ENCODE results near the gene SUPT20HL2. TPM values are rescaled to one million over a fixed set of nuclear protein-coding genes. Genes with fewer than 3 reads are reported as not detected.

Gene SUPT20HL2
- total and polyA plus RNA-seq, 2 donors (not counting 3 experiments of a cell fraction or from before 2014, with no cell fraction given) = not detected

- FAIRE-seq (no peak), DNase-seq (ENCODE audit: low read depth, low spot score) (no peak)
- Histone ChIP-seq H2AFZ (ENCODE audit: low read depth, low read length) (no peak overlapping the region), H3K4me2 (ENCODE audit: insufficient read depth, low read length) (no peak overlapping the region), H3K9ac (replicated peaks; ENCODE audit: extremely low read depth, insufficient read depth, low read length) (no peak overlapping the region), H4K20me1 (replicated peaks; ENCODE audit: control insufficient read depth, extremely low read depth, insufficient read depth, low read length) (no peaks in the 10 kb centered on the region), H3K36me3 (ENCODE audit: control insufficient read depth in 2 of 2, extremely low read depth in 1 of 2, insufficient read depth in 2 of 2, low read length in 2 of 2) (no peaks in the 10 kb centered on the region), H3K27ac (ENCODE audit: insufficient read depth, low read depth, low read length) (no peak overlapping the region), H3K4me1 (ENCODE audit: control insufficient read depth, extremely low read depth, insufficient read depth, low read length) (peaks cover 4% of the 10 kb centered on the region), H3K9me3 (replicated peaks; ENCODE audit: control insufficient read depth, insufficient read depth, low read length) (no peaks in the 10 kb centered on the region), H3K79me2 (ENCODE audit: control insufficient read depth, insufficient read depth, low read length) (no peaks in the 10 kb centered on the region), H3K27me3 (ENCODE audit: control insufficient read depth in 2 of 2, insufficient read depth in 2 of 2, low read length in 2 of 2) (no peaks in the 10 kb centered on the region), H3K4me3 (replicated peaks in 1 of 3; ENCODE audit: insufficient read depth in 1 of 3, low read depth in 1 of 3, low read length in 3 of 3) (no peak overlapping the region), H3K9me1 (replicated peaks; ENCODE audit: control insufficient read depth, extremely low read depth, insufficient read depth, low read length) (no peaks in the 10 kb centered on the region)
- ChIA-PET CTCF (no interaction called here), POLR2A (no interaction called here)
- TF ChIP-seq MAX (IDR thresholded peaks at IDR 0.05; ENCODE audit: insufficient read depth, insufficient read length) (no peak), POLR2AphosphoS5 (IDR thresholded peaks at IDR 0.05; ENCODE audit: insufficient read depth, low read depth, low read length) (no peak), POLR2A (IDR thresholded peaks at IDR 0.05; ENCODE audit: low read depth, low read length) (no peak), CTCF (IDR thresholded peaks at IDR 0.05; ENCODE audit: extremely low read depth in 1 of 2, insufficient read depth in 1 of 2, low read depth in 1 of 2, low read length in 2 of 2) (no peak), FOS (IDR thresholded peaks at IDR 0.05; ENCODE audit: borderline replicate concordance, insufficient read depth, low read length) (no peak), MYC (IDR thresholded peaks at IDR 0.05; ENCODE audit: low read depth, low read length) (no peak), GATA2 (IDR thresholded peaks at IDR 0.05; ENCODE audit: insufficient read depth, insufficient read length, low read depth, low read length) (no peak), JUN (IDR thresholded peaks at IDR 0.05; ENCODE audit: borderline replicate concordance, insufficient read depth, insufficient read length, low read depth) (no peak), EZH2 (IDR thresholded peaks at IDR 0.05; ENCODE audit: borderline replicate concordance, low read depth, low read length, severe bottlenecking) (no peak)
- intact Hi-C loops (cut with micrococcal nuclease) (no loop called here), dilution Hi-C loops (cut with MboI; ENCODE audit: extremely low pct_ligation_motif_present, low sequenced_read_pairs) (no loop called here)
- BruUV-seq (replicated peaks) = no TSS peak
Observed at GRCh38 chrX:24333371-24333770, 19.5 kb upstream of the SUPT20HL2 start.
